Ramos (cell line): ENCODE measurements around the gene NT5DC3.

Experiments used
- in situ Hi-C: fragments of 300-500 bp; cut with MboI; formaldehyde crosslinking; loops from one replicate; pipeline ENCODE4 v1.14.3; 2022; ENCODE audit warnings: low sequenced_read_pairs; ENCODE audit not compliant: unreplicated experiment

Gene NT5DC3

GRCh38 chr12:103834942-103835341 lies 6.1 kb downstream of the NT5DC3 start:
- in situ Hi-C loops, result no loop called here

- in situ Hi-C loops, result no loop called here
Measured at GRCh38 chr12:103833891-103834290, 7.1 kb downstream of the NT5DC3 start.

DNA sequence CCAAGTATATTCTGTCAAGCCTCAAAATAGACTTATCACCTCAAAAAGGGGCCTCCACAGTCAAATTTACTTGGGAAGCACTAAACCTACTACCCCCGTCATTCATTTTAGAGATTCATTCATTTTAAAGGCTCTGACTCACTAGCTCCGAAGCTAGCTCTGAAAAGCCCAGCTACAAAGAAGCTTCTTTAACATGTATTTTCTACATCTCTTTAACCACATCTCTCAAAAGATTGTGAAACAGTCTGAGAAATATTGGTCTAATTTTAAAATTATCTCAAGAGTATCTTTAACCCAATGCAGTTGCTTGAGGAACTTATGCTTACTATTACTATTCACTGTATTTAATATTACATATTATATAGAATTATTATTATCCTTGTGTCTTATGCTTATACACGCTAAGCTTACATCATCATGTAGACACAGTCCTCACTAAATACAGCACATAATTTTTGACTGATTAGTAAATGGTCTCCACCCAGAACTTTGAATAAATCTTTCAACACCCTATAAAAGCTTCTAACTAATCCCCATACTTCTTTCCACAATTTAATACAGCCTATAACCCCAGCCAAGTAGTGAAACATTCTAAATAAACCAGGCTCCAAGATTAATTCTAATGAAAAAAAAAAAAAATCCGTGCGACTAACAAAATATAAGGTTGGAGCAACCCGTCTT lies 7.8 kb downstream of the NT5DC3 start:
- in situ Hi-C loops, result no loop called here

DNA sequence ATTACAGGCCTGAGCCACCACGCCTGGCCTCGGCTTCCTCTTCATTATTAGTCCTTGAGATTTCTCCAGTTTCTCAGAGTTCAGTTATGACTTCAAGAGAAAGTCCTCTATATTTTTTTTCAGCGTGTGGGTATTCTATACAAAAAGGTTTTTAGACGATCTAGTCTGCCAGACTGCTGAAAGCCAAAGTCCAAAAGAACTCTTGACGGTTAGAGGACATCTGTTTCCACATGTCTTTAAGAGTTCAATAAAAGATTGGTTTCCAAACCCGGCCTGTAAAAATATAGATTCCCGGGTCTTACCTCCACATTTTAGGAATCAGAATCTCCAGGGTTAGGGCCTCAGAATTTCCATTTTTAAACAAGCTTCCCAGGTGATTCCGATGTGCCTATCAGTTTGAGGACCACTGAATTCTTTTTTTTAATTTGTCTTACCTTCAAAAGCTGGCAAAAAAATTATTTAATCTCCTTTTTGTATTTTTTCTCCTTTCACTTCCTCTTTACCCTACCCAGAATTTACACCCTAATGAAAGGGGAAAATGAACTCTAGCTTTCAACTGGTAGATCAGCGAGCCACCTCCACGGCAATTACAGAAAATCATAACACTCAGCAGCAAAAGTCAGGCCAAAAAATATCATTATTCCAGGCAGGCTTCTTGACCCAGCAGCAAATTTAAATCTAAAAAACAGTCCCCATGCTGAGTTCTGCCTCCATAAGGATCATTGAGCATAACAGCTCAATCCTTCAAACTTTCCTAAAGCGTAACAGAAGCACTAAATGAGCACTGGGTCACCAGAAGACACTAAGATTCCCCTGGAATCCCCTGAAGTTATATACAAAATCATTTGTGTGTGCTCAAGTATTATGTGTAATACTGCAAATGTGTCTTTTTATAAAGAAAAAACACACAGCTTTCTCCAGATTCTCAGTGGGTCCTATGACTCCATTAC lies 8.7 kb downstream of the NT5DC3 start:
- in situ Hi-C loops, result no loop called here

- in situ Hi-C loops, result no loop called here
Measured at GRCh38 chr12:103830730-103831320, 10.2 kb downstream of the NT5DC3 start.

DNA sequence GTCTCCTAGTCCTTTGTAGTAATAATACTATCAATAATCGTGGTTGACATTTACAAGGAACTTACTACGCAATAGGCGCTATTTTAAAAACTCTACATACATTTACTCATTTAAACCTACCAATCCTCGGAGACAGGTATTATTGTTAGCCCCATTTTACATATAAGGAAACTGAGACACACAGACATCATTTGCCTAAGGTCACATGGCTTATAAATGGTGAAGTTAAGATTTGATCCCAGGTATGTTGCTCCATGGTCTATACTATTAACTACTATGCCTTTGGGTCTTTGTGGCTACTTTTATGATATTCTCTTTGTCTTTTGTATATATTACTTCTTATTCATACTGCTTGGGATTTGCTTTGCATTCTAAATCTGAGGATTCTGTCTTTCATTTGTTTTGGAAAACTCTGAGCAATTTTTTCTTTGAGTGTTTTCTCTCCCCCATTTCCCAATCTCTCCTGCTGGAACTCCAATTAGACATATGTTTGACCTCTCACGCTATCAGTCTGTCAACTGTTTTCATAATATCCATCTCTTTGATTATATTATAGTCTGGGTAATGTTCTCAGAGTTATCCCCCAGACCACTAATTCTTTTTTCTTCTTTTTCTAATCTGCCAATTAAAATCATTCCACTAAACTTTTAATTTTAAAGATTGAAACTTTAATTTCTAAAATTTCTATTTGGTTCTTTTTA lies 10.9 kb downstream of the NT5DC3 start:
- in situ Hi-C loops, result no loop called here

GRCh38 chr12:103829092-103829491 lies 11.9 kb downstream of the NT5DC3 start:
- in situ Hi-C loops, result no loop called here

- in situ Hi-C loops, result no loop called here
Measured at GRCh38 chr12:103827911-103828391, 13.1 kb downstream of the NT5DC3 start.

- in situ Hi-C loops, result no loop called here
Measured at GRCh38 chr12:103824845-103825244, 16.2 kb downstream of the NT5DC3 start.

GRCh38 chr12:103824290-103824689 lies 16.7 kb downstream of the NT5DC3 start:
- in situ Hi-C loops, result no loop called here

GRCh38 chr12:103823871-103824270 lies 17.2 kb downstream of the NT5DC3 start:
- in situ Hi-C loops, result no loop called here

- in situ Hi-C loops, result no loop called here
Measured at GRCh38 chr12:103821773-103822172, 19.3 kb downstream of the NT5DC3 start.

DNA sequence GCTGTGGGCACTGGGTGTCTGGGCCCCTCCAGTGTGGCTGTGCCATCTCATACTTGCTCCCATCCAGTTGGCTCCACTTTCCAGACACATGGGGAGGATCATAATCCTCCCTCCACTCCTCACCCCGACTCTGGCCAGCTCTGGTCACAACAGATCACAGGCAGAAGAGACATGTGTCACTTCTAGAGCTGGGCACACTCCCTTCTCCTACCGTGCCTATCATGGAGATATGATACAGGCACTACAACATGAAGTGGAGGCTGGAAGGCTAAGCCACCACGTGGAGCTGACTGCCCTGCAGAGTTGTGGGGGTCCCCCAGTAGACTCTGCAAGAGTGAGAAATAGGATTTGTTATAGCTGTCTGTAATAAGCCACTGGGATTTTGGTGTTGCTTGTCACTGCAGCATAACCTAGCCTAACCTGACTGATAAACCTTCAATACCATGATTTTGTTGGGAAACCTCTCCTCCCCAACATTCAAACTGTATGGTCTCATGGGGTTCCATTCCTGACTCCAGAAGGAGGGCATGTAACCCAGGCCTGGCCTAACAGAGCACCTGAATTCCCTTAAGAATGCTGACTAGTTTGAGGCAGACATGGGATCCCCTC lies 20.0 kb downstream of the NT5DC3 start:
- in situ Hi-C loops, result no loop called here

GRCh38 chr12:103820361-103820760 lies 20.7 kb downstream of the NT5DC3 start:
- in situ Hi-C loops, result no loop called here

- in situ Hi-C loops, result no loop called here
Measured at GRCh38 chr12:103819892-103820291, 21.1 kb downstream of the NT5DC3 start.

DNA sequence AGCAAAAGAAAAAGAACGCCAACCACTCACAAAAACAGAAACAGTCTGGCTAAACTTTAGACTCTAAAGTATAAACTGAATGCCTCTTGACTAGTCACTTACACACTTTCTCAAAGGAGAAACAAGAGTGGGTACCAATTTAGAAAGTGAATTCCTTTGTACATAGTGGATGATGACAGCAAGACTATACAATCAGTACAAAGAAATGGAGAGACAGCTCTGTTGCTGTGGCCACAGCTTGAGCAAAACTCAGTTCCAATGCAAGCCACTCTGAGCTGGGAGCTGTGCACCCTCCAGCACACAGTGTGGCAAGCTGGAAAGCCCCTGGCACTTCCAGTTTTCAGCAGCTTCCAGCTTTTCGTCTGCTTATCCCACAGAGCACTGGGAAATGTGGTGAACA lies 21.7 kb downstream of the NT5DC3 start:
- in situ Hi-C loops, result no loop called here

- in situ Hi-C loops, result no loop called here
Measured at GRCh38 chr12:103817791-103818190, 23.2 kb downstream of the NT5DC3 start.

GRCh38 chr12:103816663-103817062 lies 24.4 kb downstream of the NT5DC3 start:
- in situ Hi-C loops, result no loop called here

DNA sequence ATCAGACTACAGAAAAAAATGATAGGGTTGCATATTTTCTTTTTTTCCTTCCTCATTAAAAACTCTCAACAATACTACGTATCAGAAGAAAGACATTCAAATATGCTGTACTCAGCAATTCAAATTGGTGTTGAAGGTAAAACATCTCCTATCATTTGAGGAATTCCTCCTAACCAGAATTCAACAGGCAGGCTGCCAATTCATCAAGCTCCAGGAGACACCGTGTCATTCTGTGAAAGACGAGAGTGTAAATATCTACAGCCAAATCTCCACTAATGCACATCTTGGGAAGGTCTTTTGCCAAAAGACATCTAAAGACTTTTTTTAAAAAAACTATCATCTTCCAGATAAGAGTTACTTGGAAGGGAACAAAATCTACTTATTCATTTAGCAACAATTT lies 26.6 kb downstream of the NT5DC3 start:
- in situ Hi-C loops, result no loop called here

- in situ Hi-C loops, result no loop called here
Measured at GRCh38 chr12:103813949-103814348, 27.1 kb downstream of the NT5DC3 start.
